HG03159 (cell line): Measurements from ENCODE around the gene FOXA1.

Experiments used
- ATAC-seq: cut with Tn5 transposase; IDR thresholded peaks from one replicate; pipeline ENCODE4 v1.9.1; 2021; ENCODE audit warnings: mild to moderate bottlenecking, moderate library complexity; ENCODE audit not compliant: unreplicated experiment

Gene FOXA1

GRCh38 chr14:37602605-37603453, 7.8 kb upstream of the FOXA1 start:
- ATAC-seq, result no peak

DNA sequence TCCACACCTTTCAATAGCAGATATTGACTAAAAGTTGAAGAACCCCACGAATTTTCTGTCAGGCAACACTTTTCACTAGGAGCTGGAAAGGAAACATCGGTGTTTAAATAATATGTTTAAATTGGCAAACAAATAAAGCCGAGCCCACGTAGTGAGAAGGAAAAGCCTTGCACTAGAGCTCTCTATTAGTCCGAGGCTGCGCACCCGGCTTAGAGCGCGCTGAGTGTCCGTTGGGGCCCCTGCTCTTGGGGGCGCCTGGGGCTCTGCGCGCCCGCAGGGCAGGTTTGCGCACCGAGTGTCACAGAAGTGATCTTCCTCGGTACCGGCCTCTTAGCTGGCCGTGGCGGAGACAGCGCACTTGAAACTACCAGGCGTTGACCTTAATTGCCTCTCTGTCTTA, 6.8 kb upstream of the FOXA1 start:
- ATAC-seq, result no peak

GRCh38 chr14:37600880-37601741, 6.1 kb upstream of the FOXA1 start:
- ATAC-seq, result no peak

DNA sequence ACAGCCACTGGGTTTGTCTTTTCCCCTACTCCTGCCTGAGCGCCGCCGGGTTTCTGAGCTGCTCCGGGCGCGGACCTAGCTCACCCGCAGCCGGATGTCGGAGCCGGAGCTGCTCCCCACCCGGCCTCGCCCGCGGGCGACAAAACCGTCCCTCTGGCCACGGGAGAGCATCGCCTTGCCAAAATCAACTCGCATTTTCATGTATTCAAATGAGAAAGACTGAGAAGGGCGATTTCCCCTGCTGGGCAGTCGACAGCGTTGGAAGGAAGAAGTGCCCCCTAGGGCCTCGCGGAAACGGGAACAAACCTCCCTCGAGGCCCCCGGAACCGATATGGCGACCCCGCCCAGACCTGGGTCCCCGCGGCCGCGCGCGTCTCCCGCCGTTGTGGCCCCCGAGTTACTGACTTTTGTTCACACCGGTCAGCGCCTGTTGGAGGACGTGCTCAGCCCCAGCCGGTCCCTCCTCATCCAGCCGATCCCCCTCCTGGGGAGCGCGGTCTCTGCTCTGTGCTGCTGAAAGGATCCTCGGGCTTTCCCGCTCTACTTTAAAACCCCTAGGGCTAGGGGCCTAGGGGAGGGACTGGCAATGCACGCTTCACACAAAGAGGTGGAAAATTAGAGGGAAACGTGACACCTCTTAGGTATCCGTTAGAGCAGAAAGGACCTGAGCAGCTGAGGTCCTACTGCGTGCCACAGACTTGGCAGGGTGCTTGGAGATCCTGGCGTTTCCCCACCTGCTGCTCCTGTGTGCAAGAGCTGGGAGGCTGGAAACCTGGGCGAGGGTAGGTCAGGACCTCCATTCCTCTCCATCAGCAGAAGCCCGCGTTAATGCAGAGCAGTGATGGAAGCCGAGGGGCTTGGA, 4.7 kb upstream of the FOXA1 start:
- no peak for ATAC-seq

DNA sequence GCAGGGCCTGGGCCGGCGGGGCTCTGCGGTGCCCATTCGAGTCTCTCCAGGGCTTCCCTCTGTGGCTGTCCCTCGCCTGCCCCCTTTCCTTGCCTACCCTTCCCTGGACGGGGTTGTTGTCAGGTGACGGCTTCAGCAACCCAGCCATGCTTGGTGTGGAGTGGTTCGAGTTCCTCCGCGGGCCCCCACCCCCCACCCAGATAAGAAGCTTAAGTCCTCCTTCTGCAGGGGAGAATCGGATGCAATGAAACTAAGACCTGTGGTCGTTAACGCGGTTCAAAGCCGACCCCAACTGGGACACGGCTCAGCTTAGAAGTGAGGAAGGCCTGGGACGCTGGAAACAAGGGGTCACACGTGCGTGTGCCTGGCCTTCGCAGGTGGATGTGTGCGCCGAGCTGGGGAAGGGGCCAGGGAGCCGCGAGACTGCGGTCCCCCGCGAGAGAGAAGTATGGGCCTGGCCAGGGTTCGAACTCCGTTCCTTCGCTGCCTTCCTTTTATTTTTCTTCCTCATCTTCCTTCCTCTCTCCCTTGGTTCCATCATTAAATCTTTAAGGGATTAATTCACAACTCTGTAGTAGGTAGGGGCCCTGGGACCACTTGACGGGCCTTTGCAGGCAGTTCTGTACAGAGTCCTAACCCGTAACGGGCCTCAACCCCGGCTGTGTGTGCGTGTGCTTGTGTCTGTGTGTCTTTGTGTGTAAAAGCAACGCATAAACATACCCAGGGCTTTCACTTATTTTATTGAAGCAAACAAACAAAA, 3.9 kb upstream of the FOXA1 start:
- ATAC-seq, result no peak

GRCh38 chr14:37597914-37598746, 3.1 kb upstream of the FOXA1 start:
- no peak for ATAC-seq

GRCh38 chr14:37597538-37597913, 2.5 kb upstream of the FOXA1 start:
- ATAC-seq, result no peak

- ATAC-seq, result no peak
These were observed 1.9 kb upstream of the FOXA1 start for GRCh38 chr14:37596790-37597472.

DNA sequence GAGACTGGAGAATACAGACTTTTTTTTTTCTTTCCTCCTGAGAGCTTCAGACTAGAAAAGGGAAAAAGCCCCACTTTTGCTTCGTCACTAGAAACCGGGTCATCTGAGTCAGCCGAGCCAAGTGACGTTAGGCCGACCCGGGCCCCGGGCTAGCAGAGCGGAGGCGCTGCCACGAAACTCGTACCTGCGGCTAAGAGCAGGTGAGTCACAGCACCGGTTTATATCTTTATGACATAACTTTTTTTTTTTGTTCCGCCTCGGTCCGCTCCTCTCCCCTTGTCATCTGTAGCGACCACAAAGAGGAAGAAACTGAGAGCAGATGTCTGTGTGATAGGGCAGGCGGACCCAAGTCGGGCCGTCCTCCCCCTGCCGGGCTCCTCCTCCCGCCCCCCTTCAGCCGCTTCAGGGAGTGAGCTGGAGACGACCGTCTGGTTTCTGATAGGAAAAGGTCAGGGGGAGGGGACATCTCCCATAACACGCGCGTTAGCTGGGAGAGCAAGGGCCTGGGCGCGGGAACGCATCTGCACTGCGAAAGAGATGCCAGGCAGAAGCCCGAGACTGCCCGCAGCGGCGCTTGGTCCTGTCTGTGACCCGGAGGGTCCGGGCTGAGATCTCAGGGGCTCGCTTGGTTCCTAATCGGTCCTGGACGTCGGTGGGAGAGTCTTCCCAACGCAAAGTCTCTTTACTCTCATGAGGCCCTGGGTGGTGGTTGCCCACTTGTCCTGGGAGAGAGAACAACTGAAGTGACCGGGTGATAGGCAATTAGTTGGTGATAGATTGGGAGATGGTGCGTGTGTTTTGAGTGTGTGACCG, 966 bp upstream of the FOXA1 start:
- ATAC-seq, result peak; percentile 60

GRCh38 chr14:37594238-37594970, 645 bp downstream of the FOXA1 start:
- ATAC-seq, result no peak

DNA sequence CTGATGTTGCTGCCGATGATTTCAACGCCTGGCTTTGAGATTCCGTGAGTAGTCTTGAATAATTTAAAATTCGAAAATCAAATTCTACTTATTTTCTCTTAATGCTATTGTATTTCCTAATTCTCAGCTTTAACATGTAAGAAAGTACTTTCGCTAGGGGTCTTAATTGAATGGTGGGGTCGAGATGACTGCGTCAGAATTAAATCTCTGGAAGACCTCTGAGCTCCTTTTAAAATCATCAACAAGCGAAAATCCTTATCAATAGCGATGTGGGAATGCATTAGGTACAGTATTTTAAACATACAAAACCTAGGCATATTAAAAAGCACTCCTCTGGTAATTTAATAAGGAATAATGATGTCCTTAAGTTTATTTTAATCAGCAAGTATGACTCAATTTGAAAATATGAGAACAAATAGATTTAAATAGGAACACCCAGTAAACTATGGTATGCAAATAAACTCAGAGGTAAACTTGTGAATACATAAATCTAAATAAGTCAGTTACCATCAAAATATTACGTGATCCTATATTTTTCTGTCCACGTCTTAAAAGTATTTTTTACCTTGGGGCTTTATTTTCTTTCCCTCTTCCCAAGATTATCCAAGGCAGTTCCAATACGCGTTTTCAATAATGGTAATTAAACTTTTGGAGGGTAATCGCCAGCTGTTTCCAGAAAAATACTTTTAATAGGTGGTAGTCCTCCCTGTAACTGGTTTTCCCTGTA, 1.4 kb downstream of the FOXA1 start:
- no peak for ATAC-seq

DNA sequence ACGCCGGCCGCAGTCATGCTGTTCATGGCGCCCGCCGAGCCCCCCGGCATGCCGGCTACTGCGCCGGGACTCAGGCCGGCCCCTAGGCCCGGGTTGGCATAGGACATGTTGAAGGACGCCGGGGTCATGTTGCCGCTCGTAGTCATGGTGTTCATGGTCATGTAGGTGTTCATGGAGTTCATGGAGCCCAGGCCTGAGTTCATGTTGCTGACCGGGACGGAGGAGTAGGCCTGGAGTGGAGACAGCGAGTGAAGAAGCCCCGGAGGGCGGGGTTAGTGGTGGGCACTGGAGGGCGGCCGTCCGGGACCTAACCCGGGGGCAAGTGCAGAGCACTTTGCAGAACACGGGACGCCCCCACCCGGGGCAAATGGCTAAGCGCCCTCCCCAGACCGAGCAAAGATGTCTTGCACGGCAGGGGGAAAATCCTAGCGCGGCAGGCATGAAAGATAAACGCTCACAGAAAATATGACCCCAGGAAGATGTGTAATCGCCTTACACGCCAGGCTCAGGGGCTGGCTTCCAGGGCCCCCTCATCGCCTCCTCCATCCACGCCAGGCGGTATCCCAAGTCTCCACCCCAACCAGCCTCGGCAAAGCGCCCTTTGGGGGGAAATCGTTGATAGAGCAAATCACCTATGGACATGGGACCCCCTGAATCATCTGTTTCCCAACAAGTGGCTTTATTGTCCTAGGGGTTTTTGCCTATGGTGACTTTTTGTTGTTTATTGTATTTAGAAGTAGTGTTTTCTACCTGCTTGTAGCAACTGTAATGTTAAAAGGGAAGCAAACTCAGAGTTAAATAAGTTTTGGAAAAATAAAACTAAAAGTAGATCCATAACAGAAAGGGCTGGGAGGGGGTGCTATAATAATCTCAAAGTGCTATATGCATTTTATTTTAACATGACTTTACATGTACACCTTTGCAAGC, 2.3 kb downstream of the FOXA1 start:
- no peak for ATAC-seq

GRCh38 chr14:37591941-37592481, 3.0 kb downstream of the FOXA1 start:
- ATAC-seq, result no peak

DNA sequence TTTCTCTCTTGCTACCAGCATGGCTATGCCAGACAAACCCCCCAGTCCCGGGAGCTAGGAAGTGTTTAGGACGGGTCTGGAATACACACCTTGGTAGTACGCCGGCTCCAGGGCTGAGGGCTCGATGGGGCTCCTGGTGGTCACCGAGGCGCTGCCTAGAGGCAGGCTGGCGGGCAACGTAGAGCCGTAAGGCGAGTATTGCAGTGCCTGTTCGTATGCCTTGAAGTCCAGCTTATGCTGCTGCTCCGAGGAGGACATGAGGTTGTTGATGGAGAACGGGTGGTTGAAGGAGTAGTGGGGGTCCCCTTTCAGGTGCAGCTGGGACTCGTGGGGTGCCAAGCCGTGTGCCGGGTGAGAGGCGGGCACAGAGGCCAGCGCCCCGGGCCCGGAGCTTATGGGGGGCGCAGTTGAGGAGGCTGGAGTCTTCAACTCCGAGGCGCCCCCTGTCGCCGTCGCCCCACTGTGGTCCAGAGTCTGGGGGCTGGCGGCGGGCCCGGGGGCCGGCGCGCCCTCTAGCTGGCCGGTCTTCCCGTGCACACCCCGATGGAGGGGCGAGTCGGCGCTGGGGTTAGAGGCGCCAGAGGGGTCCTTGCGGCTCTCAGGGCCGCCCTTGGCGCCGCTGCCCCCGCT, 3.6 kb downstream of the FOXA1 start:
- no peak for ATAC-seq
